Measurements from ENCODE around the gene RPA1.
A peak's percentile ranks its signal among the peaks of the same experiment; 100 is the strongest.

Gene RPA1

GRCh38 chr17:1829592-1830257 lies at the start of gene RPA1, which contains the start of gene SMYD4:
RPA1 (plus strand) TSS chr17:1830005; CDS start chr17:1830094, 89 bp downstream.
SMYD4 (minus strand) TSS chr17:1829902; CDS start chr17:1827994, 1,908 bp downstream.
- TF ChIP-seq, protein P1, sequence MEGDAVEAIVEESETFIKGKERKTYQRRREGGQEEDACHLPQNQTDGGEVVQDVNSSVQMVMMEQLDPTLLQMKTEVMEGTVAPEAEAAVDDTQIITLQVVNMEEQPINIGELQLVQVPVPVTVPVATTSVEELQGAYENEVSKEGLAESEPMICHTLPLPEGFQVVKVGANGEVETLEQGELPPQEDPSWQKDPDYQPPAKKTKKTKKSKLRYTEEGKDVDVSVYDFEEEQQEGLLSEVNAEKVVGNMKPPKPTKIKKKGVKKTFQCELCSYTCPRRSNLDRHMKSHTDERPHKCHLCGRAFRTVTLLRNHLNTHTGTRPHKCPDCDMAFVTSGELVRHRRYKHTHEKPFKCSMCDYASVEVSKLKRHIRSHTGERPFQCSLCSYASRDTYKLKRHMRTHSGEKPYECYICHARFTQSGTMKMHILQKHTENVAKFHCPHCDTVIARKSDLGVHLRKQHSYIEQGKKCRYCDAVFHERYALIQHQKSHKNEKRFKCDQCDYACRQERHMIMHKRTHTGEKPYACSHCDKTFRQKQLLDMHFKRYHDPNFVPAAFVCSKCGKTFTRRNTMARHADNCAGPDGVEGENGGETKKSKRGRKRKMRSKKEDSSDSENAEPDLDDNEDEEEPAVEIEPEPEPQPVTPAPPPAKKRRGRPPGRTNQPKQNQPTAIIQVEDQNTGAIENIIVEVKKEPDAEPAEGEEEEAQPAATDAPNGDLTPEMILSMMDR (IDR thresholded peaks at IDR 0.05; ENCODE audit: low read depth, low read length, missing control alignments) = no peak
- H3K4me3 ChIP-seq (ENCODE audit: low read depth, low read length) = peak within 1 kb of the TSS; percentile 75
- in situ Hi-C loops (cut with HindIII; ENCODE audit: low sequenced_read_pairs) = no loop called here
- DNase-seq (ENCODE audit: low read depth) = peak; percentile 55

DNA sequence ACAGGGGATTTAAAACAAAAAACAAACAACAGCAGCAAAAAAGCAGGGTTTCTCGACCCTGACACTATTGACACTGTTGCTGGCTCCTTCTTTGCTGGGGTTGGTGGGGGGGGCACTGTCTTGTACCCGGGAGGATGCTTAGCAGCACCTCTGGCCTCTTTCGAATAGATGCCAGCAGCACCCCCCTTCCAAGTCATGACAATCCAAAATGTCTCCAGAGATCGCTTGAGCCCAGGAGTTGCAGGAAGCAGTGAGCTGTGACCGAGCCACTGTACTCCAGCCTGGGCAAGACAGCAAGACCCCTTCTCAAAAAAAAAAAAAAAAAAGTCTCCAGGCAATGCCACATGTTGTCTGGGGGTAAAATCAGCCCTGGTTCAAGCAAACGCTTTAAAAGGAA lies 47.6 kb upstream of the RPA1 start:
- TF ChIP-seq, protein P1 (IDR thresholded peaks at IDR 0.05; ENCODE audit: low read depth, low read length, missing control alignments) = no peak
- no peak for DNase-seq (ENCODE audit: low read depth)
- in situ Hi-C loops (cut with HindIII; ENCODE audit: low sequenced_read_pairs) = loop anchor here (5.0 to 10.0 kb wide), 4 partner anchors 65 to 213 kb away; no protein-coding TSS in a partner anchor
- no peak overlapping the region for H3K4me3 ChIP-seq (ENCODE audit: low read depth, low read length)

GRCh38 chr17:1783271-1783670 lies 46.5 kb upstream of the RPA1 start:
- TF ChIP-seq, protein P1 (IDR thresholded peaks at IDR 0.05; ENCODE audit: low read depth, low read length, missing control alignments) = no peak
- in situ Hi-C loops (cut with HindIII; ENCODE audit: low sequenced_read_pairs) = loop anchor here (5.0 to 10.0 kb wide), 4 partner anchors 66 to 212 kb away; no protein-coding TSS in a partner anchor
- DNase-seq (ENCODE audit: low read depth) = no peak
- H3K4me3 ChIP-seq (ENCODE audit: low read depth, low read length) = no peak overlapping the region

DNA sequence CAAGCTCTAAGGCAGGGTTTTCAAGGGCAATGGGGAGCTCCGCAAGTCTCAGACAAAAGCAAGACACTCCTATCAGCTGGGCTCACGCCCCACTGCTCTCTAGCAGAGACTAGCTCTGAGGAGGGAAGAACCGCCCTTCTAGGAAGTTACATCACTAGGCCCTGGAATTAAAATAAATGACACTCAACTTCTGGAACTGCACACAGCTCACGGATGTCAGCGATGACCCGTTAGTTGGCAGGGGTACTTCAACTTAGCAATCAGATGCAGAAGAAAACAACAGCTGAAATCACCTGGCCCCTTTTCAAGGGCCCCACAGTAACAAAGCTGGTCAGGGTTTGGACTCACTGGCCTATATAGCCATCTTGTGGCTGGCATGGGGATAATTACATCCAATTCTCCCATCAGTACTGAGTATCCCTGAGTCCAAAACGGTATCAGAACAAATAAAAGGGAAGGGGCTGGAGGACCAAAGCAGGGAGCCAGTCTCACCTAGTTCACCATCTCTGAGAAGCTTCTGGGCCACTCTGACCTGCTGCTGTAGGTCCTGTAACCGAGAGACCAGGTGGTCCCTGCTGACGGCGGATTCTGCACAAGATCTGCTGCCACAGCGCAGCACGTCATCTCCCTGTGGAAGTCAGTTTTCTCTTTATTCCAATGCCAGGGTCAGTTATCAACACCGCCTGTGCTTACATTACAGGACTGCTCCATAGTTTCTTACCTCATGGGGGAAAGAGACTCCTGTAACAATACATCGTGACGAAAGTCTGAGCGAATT lies 45.8 kb upstream of the RPA1 start:
- TF ChIP-seq, protein P1 (IDR thresholded peaks at IDR 0.05; ENCODE audit: low read depth, low read length, missing control alignments) = peak; percentile 78
- in situ Hi-C loops (cut with HindIII; ENCODE audit: low sequenced_read_pairs) = loop anchor here (5.0 to 10.0 kb wide), 4 partner anchors 67 to 211 kb away; no protein-coding TSS in a partner anchor
- DNase-seq (ENCODE audit: low read depth) = peak; percentile 84
- H3K4me3 ChIP-seq (ENCODE audit: low read depth, low read length) = no peak overlapping the region

GRCh38 chr17:1785930-1786329 lies 43.9 kb upstream of the RPA1 start:
- DNase-seq (ENCODE audit: low read depth) = no peak
- in situ Hi-C loops (cut with HindIII; ENCODE audit: low sequenced_read_pairs) = loop anchor here (10.0 kb wide), 2 partner anchors 131 to 209 kb away; no protein-coding TSS in a partner anchor
- no peak overlapping the region for H3K4me3 ChIP-seq (ENCODE audit: low read depth, low read length)
- TF ChIP-seq, protein P1 (IDR thresholded peaks at IDR 0.05; ENCODE audit: low read depth, low read length, missing control alignments) = no peak

- no peak for DNase-seq (ENCODE audit: low read depth)
- no peak overlapping the region for H3K4me3 ChIP-seq (ENCODE audit: low read depth, low read length)
- in situ Hi-C loops (cut with HindIII; ENCODE audit: low sequenced_read_pairs) = loop anchor here (10.0 kb wide), 2 partner anchors 132 to 208 kb away; no protein-coding TSS in a partner anchor
- TF ChIP-seq, protein P1 (IDR thresholded peaks at IDR 0.05; ENCODE audit: low read depth, low read length, missing control alignments) = no peak
Observed at GRCh38 chr17:1786708-1787107, 43.1 kb upstream of the RPA1 start.
